ENCODE results near the gene EVI5L. TPM values are rescaled to one million over a fixed set of nuclear protein-coding genes. Genes with fewer than 3 reads are reported as not detected.
A peak's percentile ranks its signal among the peaks of the same experiment; 100 is the strongest.

The EVI5L gene
- total and polyA plus RNA-seq, 2 of the 13 experiments (the other 11 are each of a cell fraction or from before 2014, with no cell fraction given) = 1.7 to 2.4 TPM

GRCh38 chr19:7852851-7853769, 23.1 kb downstream of the EVI5L start (continued):
- no peak for TF ChIP-seq ZBTB49 (CRISPR knock-in tag; IDR thresholded peaks at IDR 0.05; ENCODE audit: borderline replicate concordance)
- TF ChIP-seq ZNF230 (CRISPR knock-in tag; IDR thresholded peaks at IDR 0.05) = peak; percentile 95; the same call in 1 of the 2 replicates
- no peak for TF ChIP-seq ZMAT5 (CRISPR knock-in tag; IDR thresholded peaks at IDR 0.05; ENCODE audit: borderline replicate concordance, low read depth)
- no peak for TF ChIP-seq ZNF704 (CRISPR knock-in tag; IDR thresholded peaks at IDR 0.05; ENCODE audit: borderline replicate concordance)
- no peak for TF ChIP-seq MTA3 (CRISPR knock-in tag; IDR thresholded peaks at IDR 0.05)
- TF ChIP-seq ZNF3 (CRISPR knock-in tag; IDR thresholded peaks at IDR 0.05) = peak; percentile 59; the same call in 1 of the 2 replicates
- peak; percentile 94; the same call in 1 of the 2 replicates for TF ChIP-seq ZNF232 (CRISPR knock-in tag; IDR thresholded peaks at IDR 0.05; ENCODE audit: borderline replicate concordance)
- no peak; the same call in 1 of the 2 replicates for TF ChIP-seq TAF1 (CRISPR knock-in tag; IDR thresholded peaks at IDR 0.05)
- TF ChIP-seq ZNF749 (CRISPR knock-in tag; IDR thresholded peaks at IDR 0.05; ENCODE audit: borderline replicate concordance) = no peak
- TF ChIP-seq JUND (CRISPR knock-in tag; IDR thresholded peaks at IDR 0.05) = peak; percentile 44; the same call in 1 of the 2 replicates
- TF ChIP-seq ARNTL (CRISPR knock-in tag; IDR thresholded peaks at IDR 0.05) = peak; percentile 88
- peak; percentile 45; the same call in 1 of the 2 replicates for TF ChIP-seq CEBPG (CRISPR knock-in tag; IDR thresholded peaks at IDR 0.05)
- no peak for TF ChIP-seq EED (CRISPR knock-in tag; IDR thresholded peaks at IDR 0.05)
- TF ChIP-seq MXI1 (IDR thresholded peaks at IDR 0.05; ENCODE audit: borderline replicate concordance, low read depth, low read length) = peak; percentile 94
- TF ChIP-seq ZNF569 (CRISPR knock-in tag; IDR thresholded peaks at IDR 0.05; ENCODE audit: borderline replicate concordance) = no peak
- TF ChIP-seq RAD51 (IDR thresholded peaks at IDR 0.05; ENCODE audit: borderline replicate concordance) = no peak
- TF ChIP-seq BCL6 (CRISPR knock-in tag; IDR thresholded peaks at IDR 0.05) = peak; percentile 81
- peak; percentile 98 for TF ChIP-seq HDAC1 (CRISPR knock-in tag; IDR thresholded peaks at IDR 0.05)
- TF ChIP-seq BRF2 (CRISPR knock-in tag; IDR thresholded peaks at IDR 0.05) = peak; percentile 88; the same call in 1 of the 2 replicates
- TF ChIP-seq ZNF670 (CRISPR knock-in tag; IDR thresholded peaks at IDR 0.05; ENCODE audit: borderline replicate concordance) = peak; percentile 82
- TF ChIP-seq CHD2 (IDR thresholded peaks at IDR 0.05; ENCODE audit: low read depth, low read length) = peak; percentile 59
- peak; percentile 92 for TF ChIP-seq MEIS2 (CRISPR knock-in tag; IDR thresholded peaks at IDR 0.05)
